Fibroblast of skin of left quadriceps (primary cell): ENCODE results near the gene UHRF1.
"Not testable (repeated sequence)": the region's sequence is repeated elsewhere in the genome, so short reads cannot be mapped to it uniquely, and the experiment has no call there.

ENCODE experiments used
- DNase-seq, 2 experiments: peaks; one replicate each; pipeline ENCODE4 v3.0.0-alpha.2; 2013; ENCODE audit warnings: low read depth in 2 of 2

UHRF1 gene

DNA sequence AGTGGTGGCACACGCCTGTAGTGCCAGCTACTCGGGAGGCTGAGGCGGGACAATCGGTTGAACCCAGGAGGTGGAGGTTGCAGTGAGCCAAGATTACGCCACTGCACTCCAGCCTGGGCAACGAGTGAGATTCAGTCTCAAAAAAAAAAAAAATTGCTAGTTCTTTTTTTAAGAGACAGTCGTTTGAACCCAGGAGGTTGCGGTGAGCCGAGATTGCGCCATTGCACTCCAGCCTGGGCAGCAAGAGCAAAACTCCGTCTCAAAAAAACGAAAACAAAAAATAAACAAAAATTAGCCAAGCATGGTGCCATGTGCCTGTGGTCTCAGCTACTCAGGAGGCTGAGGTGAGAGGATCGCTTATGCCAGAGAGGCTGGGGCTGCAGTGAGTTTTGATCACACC, 8.4 kb upstream of the UHRF1 start:
- DNase-seq: not testable (repeated sequence)

DNA sequence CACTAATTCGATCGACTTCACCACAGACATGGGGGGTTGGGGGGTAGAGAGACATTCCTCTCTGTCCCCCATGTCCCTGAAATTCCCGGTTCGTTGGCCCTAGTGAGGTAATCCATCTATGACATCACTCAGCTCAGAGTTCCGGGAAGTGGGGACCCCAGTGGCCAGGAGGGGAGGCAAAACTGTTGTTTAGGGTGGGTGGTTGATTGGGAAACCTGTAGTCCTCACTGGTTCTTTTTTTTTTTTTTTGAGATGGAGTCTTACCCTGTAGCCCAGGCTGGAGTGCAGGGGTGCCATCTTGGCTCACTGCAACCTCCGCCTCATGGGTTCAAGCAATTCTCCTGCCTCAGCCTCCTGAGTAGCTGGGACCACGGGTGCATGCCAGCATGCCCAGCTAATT, 6.5 kb upstream of the UHRF1 start, which contains the start of gene ARRDC5:
Gene ARRDC5 (minus strand): TSS at position 101 of the 400 bp plus-strand sequence. CDS start 71 bp downstream, at position 30.
- no peak for DNase-seq

DNA sequence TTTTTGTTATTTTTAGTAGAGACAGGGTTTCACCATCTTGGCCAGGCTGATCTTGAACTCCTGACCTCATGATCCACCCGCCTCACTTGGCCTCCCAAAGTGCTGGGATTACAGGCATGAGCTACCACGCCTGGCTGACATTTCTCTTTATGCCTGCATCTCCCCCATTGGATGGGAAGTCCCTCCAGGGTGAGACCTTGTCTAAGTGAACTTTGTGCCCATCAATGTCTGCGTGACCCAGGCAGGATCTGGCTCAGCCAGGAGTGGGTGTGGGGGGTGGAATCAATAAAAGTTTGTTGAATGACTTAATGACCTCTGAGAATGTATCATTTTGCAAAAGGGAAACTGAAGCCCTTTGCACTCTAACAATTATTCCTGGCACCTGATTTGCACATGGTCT, 4.8 kb upstream of the UHRF1 start:
- no peak for DNase-seq

DNA sequence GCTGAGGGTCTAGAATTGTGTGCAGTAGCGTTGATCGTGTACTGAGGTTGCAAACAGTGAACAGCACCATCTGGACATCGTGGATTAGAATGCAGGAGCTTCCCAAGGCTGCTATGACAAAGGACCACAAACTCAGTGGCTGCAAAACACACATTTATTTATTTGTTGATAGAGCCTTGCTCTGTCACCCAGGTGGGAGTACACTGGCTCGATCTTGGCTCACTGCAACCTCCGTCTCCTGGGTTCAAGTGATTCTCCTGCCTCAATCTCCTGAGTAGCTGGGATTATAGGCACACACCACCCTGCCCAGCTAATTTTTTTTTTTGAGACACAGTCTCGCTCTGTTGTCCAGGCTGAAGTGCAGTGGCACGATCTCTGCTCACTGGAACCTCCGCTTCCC, 2.3 kb upstream of the UHRF1 start:
- DNase-seq: no peak

DNA sequence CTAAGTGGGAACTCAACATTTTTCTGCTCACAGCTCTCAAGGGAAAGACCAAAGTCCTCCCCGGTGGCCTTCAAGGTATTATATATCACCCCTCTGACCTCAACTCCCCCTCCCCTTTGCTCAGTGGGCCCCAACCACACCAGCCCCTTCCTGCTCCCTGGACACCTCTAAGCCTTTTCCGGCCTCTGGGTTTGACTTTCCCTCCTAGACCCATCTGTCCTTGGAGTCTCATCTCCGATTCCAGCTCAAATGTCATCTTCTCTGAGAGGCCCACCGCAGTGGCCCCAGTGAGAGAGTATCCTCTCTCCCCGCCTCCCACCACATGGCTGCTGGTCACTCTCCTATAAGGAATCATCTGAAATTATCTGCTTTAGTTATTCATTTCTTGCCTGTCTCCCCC, 941 bp upstream of the UHRF1 start:
- DNase-seq: no peak

DNA sequence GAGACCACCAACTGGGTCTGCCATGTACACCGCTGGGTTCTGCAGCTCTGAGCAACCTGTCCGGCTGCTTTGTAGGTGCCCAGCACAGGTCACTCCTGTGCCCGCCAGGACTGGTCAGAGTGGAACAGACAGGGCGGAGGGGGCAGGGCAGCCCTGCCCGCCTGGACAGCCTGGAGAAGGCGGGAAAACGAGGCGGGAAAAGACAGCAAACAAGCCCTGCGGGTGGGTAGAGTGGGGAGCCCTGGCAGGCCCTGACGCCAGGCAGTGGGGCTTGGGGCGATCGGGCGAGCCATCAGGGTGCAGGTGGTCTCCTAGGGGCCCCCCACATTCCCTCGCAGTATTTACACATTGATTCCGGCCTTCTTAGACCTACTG, 533 bp upstream of the UHRF1 start:
- DNase-seq: no peak

DNA sequence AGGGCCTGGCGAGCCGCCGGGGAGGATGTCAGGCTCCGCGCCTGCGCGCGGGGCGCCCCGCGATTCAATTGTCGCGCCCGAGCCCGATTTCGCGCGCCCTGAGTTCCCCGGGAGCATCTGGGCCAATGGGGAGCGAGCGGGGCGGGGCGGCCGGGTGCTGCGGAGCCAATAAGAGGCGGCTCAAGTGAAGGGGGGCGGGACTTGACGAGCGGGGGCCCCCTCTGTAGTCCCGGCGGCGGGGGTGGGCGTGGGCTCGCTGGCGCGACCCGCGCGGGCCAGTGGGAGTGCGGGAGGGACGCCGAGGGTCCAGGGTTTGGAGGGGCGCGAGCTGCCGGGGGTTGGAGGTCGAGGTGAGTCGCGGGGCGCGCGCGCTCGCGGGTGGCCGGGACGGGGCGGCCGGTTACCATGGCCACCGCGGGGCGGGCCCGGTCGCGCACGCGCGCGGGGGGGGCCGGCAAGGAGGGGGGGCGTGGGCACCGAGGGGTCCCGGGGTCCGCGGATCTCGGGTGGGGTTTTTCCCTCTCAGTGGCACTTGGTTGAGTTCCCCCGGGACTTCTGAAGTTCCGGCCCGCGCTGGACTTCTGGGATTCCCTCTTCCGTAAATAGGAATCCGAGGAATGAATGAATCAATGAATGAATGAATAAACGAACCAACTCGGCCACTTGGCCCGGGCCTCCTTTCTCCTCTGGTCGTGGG, 744 bp downstream of the UHRF1 start:
- DNase-seq: peak; percentile 81 to 82

DNA sequence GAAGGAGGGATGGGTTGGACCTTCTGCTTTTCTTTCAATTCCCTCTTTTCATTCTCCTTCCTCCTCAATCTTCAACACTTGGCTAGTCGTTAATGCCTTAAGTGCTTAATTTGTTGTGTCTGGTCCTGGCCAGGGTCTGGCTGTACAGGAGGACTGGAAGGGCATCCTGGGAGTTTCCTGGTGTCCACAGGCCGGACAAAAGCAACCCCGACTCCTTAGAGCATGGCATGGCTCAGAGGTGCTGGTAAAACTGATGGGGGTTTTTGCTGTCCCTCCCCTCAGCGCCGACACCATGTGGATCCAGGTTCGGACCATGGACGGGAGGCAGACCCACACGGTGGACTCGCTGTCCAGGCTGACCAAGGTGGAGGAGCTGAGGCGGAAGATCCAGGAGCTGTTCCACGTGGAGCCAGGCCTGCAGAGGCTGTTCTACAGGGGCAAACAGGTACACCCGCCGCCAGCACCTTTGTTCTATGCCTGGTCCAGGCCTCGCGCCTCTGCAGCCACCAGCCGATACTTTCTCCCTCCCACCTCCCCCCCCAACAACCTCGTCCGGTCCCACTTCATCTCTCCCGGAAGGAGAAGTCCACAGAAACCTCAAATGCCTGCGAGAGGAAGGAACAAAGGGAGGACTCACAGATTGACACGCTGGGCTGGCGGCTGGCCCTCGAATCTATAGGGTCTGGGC, 1.4 kb downstream of the UHRF1 start:
- peak; percentile 63 to 64 for DNase-seq

DNA sequence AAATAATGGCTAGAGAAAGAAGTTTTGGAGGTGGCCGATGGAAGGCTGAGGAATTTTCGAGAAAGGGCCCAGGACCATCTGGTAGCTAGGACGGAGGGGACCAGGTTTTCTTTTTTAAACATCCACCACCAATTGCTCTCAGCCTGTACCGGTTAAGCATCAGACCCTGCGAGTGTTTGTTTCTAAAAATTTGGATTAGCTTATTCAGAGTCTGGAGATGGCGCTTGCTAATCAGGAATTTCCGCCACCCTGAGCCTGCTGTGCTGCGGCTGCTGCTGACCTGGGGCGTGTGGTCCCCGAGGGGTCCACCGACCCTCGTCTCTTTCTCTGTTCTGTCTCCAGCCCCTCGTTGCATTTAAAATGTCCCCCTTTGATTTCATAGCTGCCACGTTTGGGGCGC, 2.0 kb downstream of the UHRF1 start:
- no peak for DNase-seq

DNA sequence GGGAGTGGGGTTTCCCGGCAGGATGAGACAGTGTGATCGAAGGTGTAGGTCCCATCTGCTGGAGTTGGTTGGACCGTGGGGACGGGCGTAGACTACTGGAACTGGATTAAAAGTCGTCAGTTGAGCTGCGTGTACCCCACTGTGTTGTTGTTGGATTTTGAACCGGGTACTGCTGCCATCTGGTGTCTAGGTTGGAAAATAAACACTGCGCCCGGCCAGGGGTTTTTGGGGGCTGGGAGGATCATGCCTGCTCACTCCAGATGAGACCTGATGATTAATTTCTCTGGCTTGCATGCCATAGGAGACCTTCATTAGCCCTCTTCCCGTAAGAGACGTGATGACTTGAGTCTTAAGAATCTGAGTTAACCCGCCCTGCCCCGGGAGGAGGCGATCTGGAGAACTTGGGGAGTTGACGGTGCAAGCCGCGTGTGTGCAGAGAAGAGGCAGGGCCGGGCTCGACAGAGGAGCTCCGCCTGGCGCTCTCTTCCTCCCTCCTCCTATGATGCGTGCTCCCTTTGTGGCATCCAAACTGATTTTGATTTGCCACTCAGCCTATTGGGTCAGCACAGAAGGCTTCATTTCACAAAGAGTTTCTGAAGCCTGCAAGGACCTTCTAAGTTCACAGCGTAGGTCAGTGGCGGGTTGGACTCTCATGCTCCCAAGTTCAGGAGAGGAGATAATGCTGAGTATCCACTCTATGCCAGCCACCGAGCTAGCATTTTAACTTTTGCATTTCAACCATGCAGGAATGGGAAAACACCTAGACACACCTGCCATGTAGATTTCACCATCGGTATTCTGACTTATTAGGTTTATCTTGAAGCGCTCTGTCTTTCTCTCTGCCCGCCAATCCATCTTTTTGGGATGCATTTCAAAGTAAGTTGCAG, 2.7 kb downstream of the UHRF1 start:
- DNase-seq: peak; percentile 100

DNA sequence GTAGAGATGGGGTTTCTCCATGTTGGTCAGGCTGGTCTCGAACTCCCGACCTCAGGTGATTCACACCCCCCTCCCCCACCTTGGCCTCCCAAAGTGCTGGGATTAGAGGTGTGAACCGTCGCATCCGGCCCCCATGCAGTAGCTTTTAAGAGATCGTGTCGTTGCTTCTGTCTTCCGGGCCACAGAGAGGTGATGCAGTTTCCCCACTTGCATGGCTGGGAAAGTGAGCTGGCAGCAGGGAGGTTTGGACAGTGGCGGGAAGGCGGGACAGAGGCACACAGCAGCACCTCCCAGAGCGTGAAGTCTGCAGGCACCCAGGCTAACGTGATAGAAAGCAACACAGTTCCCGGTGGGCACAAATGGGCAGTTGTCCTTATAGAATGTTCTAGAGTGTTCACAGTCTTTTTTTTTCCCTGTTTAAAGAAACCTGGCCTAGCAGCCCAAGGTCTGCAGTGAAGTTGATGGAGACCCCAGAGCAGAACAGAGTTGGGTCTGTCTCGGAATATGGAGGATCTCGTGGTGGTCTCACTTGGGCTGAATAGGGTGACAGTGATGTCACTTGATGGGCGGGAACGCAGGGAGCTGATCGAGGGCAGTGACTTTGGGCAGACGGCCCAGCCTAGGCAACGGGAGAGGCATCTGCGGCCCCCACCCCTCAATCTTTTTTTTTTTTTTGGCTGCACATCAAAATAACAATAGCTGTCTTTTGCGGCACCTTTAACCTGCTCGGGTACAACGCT, 4.9 kb downstream of the UHRF1 start:
- no peak for DNase-seq

DNA sequence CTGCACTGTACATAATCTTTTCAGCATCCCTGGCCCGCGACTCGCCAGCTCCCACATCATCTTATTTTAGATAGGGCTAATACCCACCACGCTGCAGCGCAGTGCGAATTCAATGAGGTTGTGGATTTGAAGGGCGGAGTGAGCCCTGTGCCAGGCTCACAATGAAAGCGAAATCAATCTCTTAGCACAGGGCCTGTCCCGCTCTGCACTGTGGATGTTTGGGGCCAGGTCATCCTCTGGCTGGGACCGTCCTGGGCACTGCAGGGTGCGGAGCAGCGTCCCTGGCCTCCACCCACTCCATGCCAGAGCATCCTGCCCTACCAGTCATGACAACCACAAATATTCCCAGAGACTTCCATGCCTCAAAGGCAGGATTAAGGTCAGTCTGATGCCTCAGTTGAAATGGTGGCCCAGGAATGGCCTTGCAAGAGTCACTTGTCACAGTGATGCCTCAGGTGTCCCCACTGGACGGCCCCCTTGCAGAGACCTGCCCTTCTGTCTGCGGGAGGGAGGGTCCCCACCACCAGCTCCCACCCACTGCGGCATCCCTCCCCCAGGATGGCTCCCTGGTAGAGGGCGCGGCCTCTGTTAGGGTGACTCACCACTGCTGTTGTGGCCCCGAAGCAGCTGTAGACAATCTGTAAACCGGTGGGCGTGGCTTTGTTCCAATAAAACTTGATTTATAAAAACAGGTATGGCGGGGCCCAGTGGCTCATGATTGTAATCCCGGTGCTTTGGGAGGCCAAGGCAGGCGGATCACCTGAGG, 5.6 kb downstream of the UHRF1 start:
- DNase-seq: peak; percentile 46 to 55

DNA sequence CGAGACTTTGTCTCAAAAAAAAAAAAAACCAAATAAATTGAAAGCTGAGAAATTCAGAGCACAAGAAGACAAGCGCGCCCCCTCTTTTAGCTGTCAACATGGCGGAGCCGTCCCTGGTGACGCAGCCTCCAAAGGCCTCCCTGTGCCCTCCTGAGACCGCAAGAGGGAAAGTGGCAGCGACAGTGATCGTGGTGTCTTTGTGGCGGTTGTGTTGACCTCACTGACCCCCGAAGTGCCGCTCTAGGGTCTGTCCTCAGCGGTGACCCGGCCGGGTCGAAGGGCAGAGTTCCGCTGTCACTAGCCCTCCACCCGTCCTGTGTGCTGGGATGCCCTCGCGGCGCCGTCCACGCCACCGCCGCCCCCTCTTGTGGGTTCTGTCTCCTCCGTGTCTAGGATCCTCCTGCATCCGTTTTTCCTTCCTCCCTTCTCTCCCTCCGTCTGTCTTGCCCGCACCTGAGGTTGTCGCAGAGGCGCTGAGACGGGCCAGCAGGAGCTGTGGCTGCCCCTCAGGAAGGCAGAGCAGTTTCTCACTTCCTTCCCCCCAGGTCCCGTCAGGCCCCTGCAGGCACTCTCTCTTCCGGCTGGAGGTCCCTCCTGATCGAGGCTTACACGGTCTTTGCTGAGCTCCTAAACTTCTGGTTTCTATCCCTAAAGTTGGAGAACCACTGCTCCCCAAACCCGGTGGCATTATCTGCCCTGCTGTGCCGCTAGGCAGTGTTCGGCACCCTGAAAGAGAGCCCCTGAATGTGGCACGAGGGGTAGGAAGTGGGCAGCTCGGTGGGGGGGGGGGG, 7.2 kb downstream of the UHRF1 start:
- no peak for DNase-seq

DNA sequence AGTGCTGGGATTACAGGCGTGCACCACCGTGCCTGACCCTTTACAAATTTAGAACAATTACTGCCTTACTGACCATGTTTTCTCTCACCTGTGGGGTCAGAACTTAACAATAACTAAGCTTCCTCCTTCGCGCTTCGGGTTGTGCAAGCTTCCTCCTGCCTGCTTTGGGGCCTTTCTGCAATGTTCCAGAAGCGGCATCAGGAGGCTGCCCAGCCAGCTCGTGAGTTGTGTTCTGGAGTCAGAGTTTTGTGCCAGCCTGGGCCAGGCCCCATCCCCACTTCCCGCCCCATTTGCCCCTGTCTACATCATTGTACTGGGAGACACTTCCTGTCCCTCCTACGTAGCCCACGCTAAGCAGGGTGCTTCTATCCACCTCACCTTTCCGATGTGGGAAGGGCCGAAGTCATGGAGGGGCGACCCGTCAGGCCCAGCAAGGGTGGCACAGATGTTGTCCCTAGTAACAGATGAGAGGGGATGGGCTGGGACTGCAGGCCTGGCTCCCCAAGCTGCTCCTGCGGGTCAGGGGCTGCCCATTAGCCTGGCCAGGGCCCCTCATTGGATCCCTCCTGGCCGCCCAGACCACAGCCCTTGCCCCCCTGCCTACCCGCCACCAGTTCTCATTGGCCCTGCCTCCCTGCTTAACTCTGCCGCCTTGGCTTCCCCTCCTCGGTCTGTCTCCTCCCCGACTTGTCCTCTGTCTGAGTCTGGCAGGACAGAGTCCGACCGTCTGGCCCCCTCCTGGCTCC, 13.4 kb downstream of the UHRF1 start:
- no peak for DNase-seq

DNA sequence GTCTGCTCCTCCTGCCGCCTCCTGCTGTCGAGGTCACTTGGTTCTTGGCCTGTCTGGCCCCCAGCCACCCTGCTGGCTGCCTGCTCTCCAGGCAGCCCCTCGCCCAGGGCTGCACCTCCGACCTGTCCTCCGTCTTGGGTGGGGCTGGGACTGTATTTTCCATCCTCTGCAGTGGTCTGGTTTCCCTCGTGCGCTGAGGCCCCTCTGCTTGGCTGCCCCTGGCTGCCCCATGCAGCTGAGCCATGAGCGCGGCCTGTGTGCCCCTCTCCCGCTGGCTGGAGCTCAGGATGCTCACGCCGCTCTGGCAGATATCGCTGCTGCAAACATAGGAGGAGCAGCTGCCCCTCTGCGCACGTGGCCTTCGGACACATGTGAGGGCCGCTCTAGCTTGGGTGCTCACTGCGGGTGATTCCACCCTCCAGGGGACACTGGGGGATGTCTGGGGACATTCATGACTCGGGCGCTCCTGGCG, 14.0 kb downstream of the UHRF1 start:
- no peak for DNase-seq

DNA sequence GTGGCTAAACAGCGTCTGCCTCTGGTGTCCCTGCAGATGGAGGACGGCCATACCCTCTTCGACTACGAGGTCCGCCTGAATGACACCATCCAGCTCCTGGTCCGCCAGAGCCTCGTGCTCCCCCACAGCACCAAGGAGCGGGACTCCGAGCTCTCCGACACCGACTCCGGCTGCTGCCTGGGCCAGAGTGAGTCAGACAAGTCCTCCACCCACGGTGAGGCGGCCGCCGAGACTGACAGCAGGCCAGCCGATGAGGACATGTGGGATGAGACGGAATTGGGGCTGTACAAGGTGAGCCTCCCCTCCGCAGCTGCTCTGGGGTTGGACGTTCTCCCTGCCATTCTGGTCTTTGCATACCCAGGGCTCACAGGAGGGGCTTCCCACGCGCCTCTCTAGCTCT, 19.9 kb downstream of the UHRF1 start:
- DNase-seq: no peak

DNA sequence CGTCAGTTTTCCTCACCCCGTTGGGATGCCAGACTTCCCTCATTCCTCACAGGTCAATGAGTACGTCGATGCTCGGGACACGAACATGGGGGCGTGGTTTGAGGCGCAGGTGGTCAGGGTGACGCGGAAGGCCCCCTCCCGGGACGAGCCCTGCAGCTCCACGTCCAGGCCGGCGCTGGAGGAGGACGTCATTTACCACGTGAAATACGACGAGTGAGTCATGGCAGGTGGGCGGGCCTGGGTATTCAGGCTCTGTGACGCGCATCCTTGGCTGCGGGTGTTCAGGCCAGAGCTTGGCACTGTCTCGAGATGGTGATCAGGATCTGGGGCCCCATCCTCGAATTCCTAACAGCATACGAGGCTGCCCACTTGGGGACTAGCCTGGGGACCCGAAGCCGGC, 21.4 kb downstream of the UHRF1 start:
- no peak for DNase-seq

DNA sequence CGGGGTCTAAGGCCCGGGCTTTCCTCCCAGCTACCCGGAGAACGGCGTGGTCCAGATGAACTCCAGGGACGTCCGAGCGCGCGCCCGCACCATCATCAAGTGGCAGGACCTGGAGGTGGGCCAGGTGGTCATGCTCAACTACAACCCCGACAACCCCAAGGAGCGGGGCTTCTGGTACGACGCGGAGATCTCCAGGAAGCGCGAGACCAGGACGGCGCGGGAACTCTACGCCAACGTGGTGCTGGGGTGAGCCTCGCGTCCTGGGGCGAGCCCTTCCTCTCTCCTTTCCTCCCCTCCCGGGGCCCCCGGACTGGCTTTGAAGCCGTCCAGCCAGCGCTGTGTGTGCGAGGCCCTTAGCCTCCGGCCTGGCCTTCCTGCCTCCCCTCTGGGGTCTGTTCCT, 23.4 kb downstream of the UHRF1 start:
- no peak for DNase-seq

DNA sequence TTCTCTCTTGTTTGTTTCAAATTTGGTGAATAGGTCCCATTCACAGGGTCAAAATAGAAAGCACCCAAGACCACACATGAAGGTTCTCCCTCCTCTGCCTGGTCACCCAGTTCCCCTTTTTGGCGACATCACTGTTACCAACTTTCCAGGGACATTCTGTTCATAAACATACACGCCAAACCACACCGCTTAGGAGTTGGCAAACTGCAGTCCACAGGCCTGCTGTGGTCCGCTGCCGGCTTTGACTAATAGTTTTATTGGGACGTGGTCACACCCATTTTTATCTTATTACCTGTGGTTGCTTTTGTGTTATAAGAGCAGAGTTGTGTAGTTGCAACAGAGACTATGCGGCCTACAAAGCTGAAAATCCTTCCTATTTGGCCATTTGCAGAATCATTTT, 24.2 kb downstream of the UHRF1 start:
- DNase-seq: no peak
